ENCODE results near the gene AGA. TPM values are rescaled to one million over a fixed set of nuclear protein-coding genes. Genes with fewer than 3 reads are reported as not detected.

Gene AGA
- total RNA-seq, 1 donor from 2014 or later: 26.3 TPM

GRCh38 chr4:177401658-177402273, 40.5 kb downstream of the AGA start:
- DNase-seq (ENCODE audit: extremely low spot score in 2 of 2): no peak
- intact Hi-C loops (cut with DNase I): no loop called here
- Histone ChIP-seq H3K27ac (no peak overlapping the region), H3K4me3 (no peak overlapping the region), H3K4me1 (no peaks in the 10 kb centered on the region), H3K9me3 (no peaks in the 10 kb centered on the region), H3K27me3 (no peaks in the 10 kb centered on the region), H3K36me3 (no peaks in the 10 kb centered on the region)
- no peak for TF ChIP-seq CTCF (IDR thresholded peaks at IDR 0.05)
- TF ChIP-seq POLR2A (IDR thresholded peaks at IDR 0.05): no peak
- no peak for TF ChIP-seq POLR2AphosphoS5 (IDR thresholded peaks at IDR 0.05; ENCODE audit: insufficient read depth in 1 of 2, low read depth in 1 of 2)

GRCh38 chr4:177400030-177400429, 42.2 kb downstream of the AGA start:
- no peak for DNase-seq (ENCODE audit: extremely low spot score in 2 of 2)
- Histone ChIP-seq H3K27ac (no peak overlapping the region), H3K4me3 (no peak overlapping the region), H3K4me1 (no peaks in the 10 kb centered on the region), H3K9me3 (no peaks in the 10 kb centered on the region), H3K36me3 (no peaks in the 10 kb centered on the region), H3K27me3 (no peaks in the 10 kb centered on the region)
- TF ChIP-seq POLR2A (IDR thresholded peaks at IDR 0.05) (no peak), CTCF (IDR thresholded peaks at IDR 0.05) (no peak), POLR2AphosphoS5 (IDR thresholded peaks at IDR 0.05; ENCODE audit: insufficient read depth in 1 of 2, low read depth in 1 of 2) (no peak)
- intact Hi-C loops (cut with DNase I): no loop called here

DNA sequence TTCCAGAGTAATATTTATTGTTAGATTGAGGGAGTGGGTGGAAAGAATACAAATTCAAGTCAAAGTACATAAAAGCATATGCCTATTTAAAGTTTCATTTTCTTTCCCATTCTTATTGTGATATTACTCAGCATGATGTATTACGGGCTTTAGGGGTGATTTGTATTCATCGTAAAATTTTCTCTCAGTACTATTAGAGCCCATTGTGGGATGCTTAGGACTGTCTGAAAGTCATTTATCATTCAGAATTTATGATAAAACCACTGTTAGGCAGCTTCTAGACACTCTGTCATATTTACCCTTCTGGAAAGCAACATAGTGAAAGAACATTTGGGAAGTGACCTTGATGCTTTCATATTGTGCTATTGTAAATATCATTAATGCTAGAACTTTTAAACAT, 45.9 kb downstream of the AGA start:
- H3K36me3 ChIP-seq: no peaks in the 10 kb centered on the region
- H3K4me1 ChIP-seq: no peaks in the 10 kb centered on the region
- TF ChIP-seq CTCF (IDR thresholded peaks at IDR 0.05) (no peak), POLR2AphosphoS5 (IDR thresholded peaks at IDR 0.05; ENCODE audit: insufficient read depth in 1 of 2, low read depth in 1 of 2) (no peak), POLR2A (IDR thresholded peaks at IDR 0.05) (no peak)
- no peak for DNase-seq (ENCODE audit: extremely low spot score in 2 of 2)
- H3K4me3 ChIP-seq: no peak overlapping the region
- H3K27me3 ChIP-seq: no peaks in the 10 kb centered on the region
- intact Hi-C loops (cut with DNase I): no loop called here
- H3K27ac ChIP-seq: no peak overlapping the region
- H3K9me3 ChIP-seq: no peaks in the 10 kb centered on the region

- Histone ChIP-seq H3K4me3 (no peak overlapping the region), H3K27me3 (no peaks in the 10 kb centered on the region), H3K4me1 (no peaks in the 10 kb centered on the region), H3K36me3 (no peaks in the 10 kb centered on the region), H3K27ac (no peak overlapping the region), H3K9me3 (no peaks in the 10 kb centered on the region)
- no peak for DNase-seq (ENCODE audit: extremely low spot score in 2 of 2)
- intact Hi-C loops (cut with DNase I): no loop called here
- TF ChIP-seq POLR2A (IDR thresholded peaks at IDR 0.05) (no peak), POLR2AphosphoS5 (IDR thresholded peaks at IDR 0.05; ENCODE audit: insufficient read depth in 1 of 2, low read depth in 1 of 2) (no peak), CTCF (IDR thresholded peaks at IDR 0.05) (no peak)
These were observed 49.0 kb downstream of the AGA start for GRCh38 chr4:177393236-177393635.

GRCh38 chr4:177391953-177392352, 50.3 kb downstream of the AGA start:
- H3K9me3 ChIP-seq: no peaks in the 10 kb centered on the region
- H3K36me3 ChIP-seq: no peaks in the 10 kb centered on the region
- no peak for TF ChIP-seq POLR2AphosphoS5 (IDR thresholded peaks at IDR 0.05; ENCODE audit: insufficient read depth in 1 of 2, low read depth in 1 of 2)
- TF ChIP-seq CTCF (IDR thresholded peaks at IDR 0.05): no peak
- no peak for TF ChIP-seq POLR2A (IDR thresholded peaks at IDR 0.05)
- no peaks in the 10 kb centered on the region for H3K4me1 ChIP-seq
- H3K4me3 ChIP-seq: no peak overlapping the region
- DNase-seq (ENCODE audit: extremely low spot score in 2 of 2): no peak
- H3K27ac ChIP-seq: no peak overlapping the region
- intact Hi-C loops (cut with DNase I): no loop called here
- no peaks in the 10 kb centered on the region for H3K27me3 ChIP-seq
